GM23338 (cell line): ENCODE results near the gene TP53I13.

Experiments used
- EZH2 ChIP-seq: fragments of 200-600 bp; sonication (generic); IDR thresholded peaks from one replicate; pipeline ENCODE4 v1.8.0; 2017; ENCODE audit warnings: antibody characterized with exemption, mild to moderate bottlenecking, low read depth; ENCODE audit not compliant: unreplicated experiment
- EZH2phosphoT487 ChIP-seq: fragments of 200-600 bp; sonication (generic); IDR thresholded peaks from one replicate; pipeline ENCODE4 v1.8.1; 2018; ENCODE audit warnings: antibody characterized with exemption; ENCODE audit not compliant: unreplicated experiment
- REST ChIP-seq: IDR thresholded peaks from one replicate; pipeline ENCODE4 v1.6.1; 2018; ENCODE audit warnings: antibody characterized with exemption; ENCODE audit not compliant: unreplicated experiment
- TF ChIP-seq, protein P1 (sequence below), 2 experiments: fragments of 200-600 bp in 1 of 2; sonication (generic) in 1 of 2; conservative IDR thresholded peaks; 2 replicates each; pipeline versions ENCODE4 v1.5.1 to v1.6.1; 2016 to 2017; ENCODE audit warnings: antibody characterized with exemption in 2 of 2, low read depth in 2 of 2, mild to moderate bottlenecking in 2 of 2, moderate library complexity in 1 of 2

- TF ChIP-seq, protein P1, sequence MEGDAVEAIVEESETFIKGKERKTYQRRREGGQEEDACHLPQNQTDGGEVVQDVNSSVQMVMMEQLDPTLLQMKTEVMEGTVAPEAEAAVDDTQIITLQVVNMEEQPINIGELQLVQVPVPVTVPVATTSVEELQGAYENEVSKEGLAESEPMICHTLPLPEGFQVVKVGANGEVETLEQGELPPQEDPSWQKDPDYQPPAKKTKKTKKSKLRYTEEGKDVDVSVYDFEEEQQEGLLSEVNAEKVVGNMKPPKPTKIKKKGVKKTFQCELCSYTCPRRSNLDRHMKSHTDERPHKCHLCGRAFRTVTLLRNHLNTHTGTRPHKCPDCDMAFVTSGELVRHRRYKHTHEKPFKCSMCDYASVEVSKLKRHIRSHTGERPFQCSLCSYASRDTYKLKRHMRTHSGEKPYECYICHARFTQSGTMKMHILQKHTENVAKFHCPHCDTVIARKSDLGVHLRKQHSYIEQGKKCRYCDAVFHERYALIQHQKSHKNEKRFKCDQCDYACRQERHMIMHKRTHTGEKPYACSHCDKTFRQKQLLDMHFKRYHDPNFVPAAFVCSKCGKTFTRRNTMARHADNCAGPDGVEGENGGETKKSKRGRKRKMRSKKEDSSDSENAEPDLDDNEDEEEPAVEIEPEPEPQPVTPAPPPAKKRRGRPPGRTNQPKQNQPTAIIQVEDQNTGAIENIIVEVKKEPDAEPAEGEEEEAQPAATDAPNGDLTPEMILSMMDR (conservative IDR thresholded peaks at IDR 0.05; ENCODE audit: low read depth in 2 of 2), result no peak
- TF ChIP-seq REST (no peak), EZH2 (no peak), EZH2phosphoT487 (no peak)
Observed at GRCh38 chr17:29583324-29584248, 15.1 kb downstream of the TP53I13 start.
